ENCODE data around the gene CABP4. TPM values are rescaled to one million over a fixed set of nuclear protein-coding genes. Genes with fewer than 3 reads are reported as not detected.
A peak's percentile ranks its signal among the peaks of the same experiment; 100 is the strongest.

CABP4 gene
- total RNA-seq, 1 donor from 2014 or later = 1.4 TPM

- intact Hi-C loops (cut with micrococcal nuclease) = no loop called here
- Histone ChIP-seq H3K9me3 (replicated peaks) (no peaks in the 10 kb centered on the region), H3K4me1 (peaks cover 22% of the 10 kb centered on the region), H3K27me3 (ENCODE audit: low read depth) (no peaks in the 10 kb centered on the region), H3K27ac (replicated peaks) (no peak overlapping the region), H3K36me3 (no peaks in the 10 kb centered on the region), H3K4me3 (no peak overlapping the region)
- no peak for DNase-seq
- no peak for TF ChIP-seq CTCF (IDR thresholded peaks at IDR 0.05; ENCODE audit: borderline replicate concordance)
These were observed 6.9 kb upstream of the CABP4 start for GRCh38 chr11:67448220-67448609.

GRCh38 chr11:67449116-67449844 is 5.9 kb upstream of the CABP4 start:
- Histone ChIP-seq H3K4me3 (no peak overlapping the region), H3K4me1 (peaks cover 14% of the 10 kb centered on the region), H3K36me3 (no peaks in the 10 kb centered on the region), H3K9me3 (replicated peaks) (no peaks in the 10 kb centered on the region), H3K27me3 (ENCODE audit: low read depth) (no peaks in the 10 kb centered on the region), H3K27ac (replicated peaks) (no peak overlapping the region)
- no peak for TF ChIP-seq CTCF (IDR thresholded peaks at IDR 0.05; ENCODE audit: borderline replicate concordance)
- intact Hi-C loops (cut with micrococcal nuclease) = no loop called here
- no peak for DNase-seq

GRCh38 chr11:67450796-67451657 is 4.1 kb upstream of the CABP4 start:
- no peaks in the 10 kb centered on the region for H3K27me3 ChIP-seq (ENCODE audit: low read depth)
- H3K4me1 ChIP-seq = peaks cover 9% of the 10 kb centered on the region
- TF ChIP-seq CTCF (IDR thresholded peaks at IDR 0.05; ENCODE audit: borderline replicate concordance) = no peak
- DNase-seq = no peak
- H3K27ac ChIP-seq (replicated peaks) = no peak overlapping the region
- intact Hi-C loops (cut with micrococcal nuclease) = no loop called here
- H3K4me3 ChIP-seq = no peak overlapping the region
- H3K9me3 ChIP-seq (replicated peaks) = no peaks in the 10 kb centered on the region
- H3K36me3 ChIP-seq = no peaks in the 10 kb centered on the region

DNA sequence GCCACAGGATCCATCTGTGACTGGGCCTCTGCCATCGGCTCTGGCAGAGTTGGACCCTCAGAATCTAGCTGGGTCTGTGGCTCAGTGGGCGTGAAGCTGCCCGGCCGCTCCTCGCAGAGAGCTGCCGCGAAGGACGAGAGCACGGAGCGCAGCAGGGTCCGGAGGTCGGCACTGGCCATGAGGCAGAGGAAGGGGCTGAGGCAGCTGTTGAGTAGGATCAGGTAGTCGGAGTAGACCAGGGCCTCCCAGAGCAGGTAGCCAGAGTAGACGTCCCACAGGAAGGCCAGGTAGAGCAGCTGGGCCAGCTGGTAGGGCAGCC is 3.5 kb upstream of the CABP4 start:
- H3K9me3 ChIP-seq (replicated peaks) = no peaks in the 10 kb centered on the region
- H3K4me3 ChIP-seq = no peak overlapping the region
- peak overlapping the region; percentile 62 for H3K27ac ChIP-seq (replicated peaks)
- intact Hi-C loops (cut with micrococcal nuclease) = no loop called here
- TF ChIP-seq CTCF (IDR thresholded peaks at IDR 0.05; ENCODE audit: borderline replicate concordance) = no peak
- peaks cover 9% of the 10 kb centered on the region for H3K4me1 ChIP-seq
- H3K27me3 ChIP-seq (ENCODE audit: low read depth) = no peaks in the 10 kb centered on the region
- no peak for DNase-seq
- H3K36me3 ChIP-seq = no peaks in the 10 kb centered on the region

GRCh38 chr11:67452141-67452952 is 2.8 kb upstream of the CABP4 start, which contains the start of gene GPR152:
Gene GPR152, minus strand, starts transcription at chr11:67452729. Its CDS starts 5 bp downstream, at chr11:67452724.
- peak; percentile 32 for TF ChIP-seq CTCF (IDR thresholded peaks at IDR 0.05; ENCODE audit: borderline replicate concordance)
- intact Hi-C loops (cut with micrococcal nuclease) = no loop called here
- Histone ChIP-seq H3K36me3 (no peaks in the 10 kb centered on the region), H3K27ac (replicated peaks) (peak within 1 kb of the TSS; percentile 62), H3K4me3 (peak within 1 kb of the TSS; percentile 49), H3K4me1 (peaks cover 9% of the 10 kb centered on the region), H3K27me3 (ENCODE audit: low read depth) (no peaks in the 10 kb centered on the region), H3K9me3 (replicated peaks) (no peaks in the 10 kb centered on the region)
- DNase-seq = no peak
